Right lobe of liver (tissue), 6 donors: ENCODE results near the gene TPRG1L. TPM values are rescaled to one million over a fixed set of nuclear protein-coding genes. Genes with fewer than 3 reads are reported as not detected.
A peak's percentile ranks its signal among the peaks of the same experiment; 100 is the strongest.

Source experiments
- ATAC-seq, 4 donors: fragments of 200-7000 bp; cut with Tn5 transposase; one replicate each; pipeline ENCODE4 v1.9.1; 2020; ENCODE audit warnings: mild to moderate bottlenecking in 4 of 4, moderate library complexity in 4 of 4
- DNase-seq, 3 donors: peaks; one replicate each; pipeline ENCODE4 v3.0.0-alpha.2; 2020
- H3K27ac ChIP-seq, 3 donors: fragments of 200-600 bp; one replicate each; pipeline ENCODE4 v1.8.0; 2022
- H3K27me3 ChIP-seq, 2 donors: fragments of 200-600 bp; one replicate each; pipeline ENCODE4 v1.8.0; 2022
- H3K36me3 ChIP-seq, 4 donors: fragments of 200-600 bp; sonication (generic) in 1 of 4; one replicate each; pipeline versions ENCODE4 v1.5.1 to v1.8.0; 2017 to 2022; ENCODE audit warnings: control low read depth in 1 of 4
- H3K4me1 ChIP-seq, 4 donors: fragments of 200-600 bp; sonication (generic) in 1 of 4; one replicate each; pipeline versions ENCODE4 v1.5.1 to v1.8.0; 2017 to 2022; ENCODE audit warnings: control low read depth in 1 of 4
- H3K4me3 ChIP-seq, 3 donors: fragments of 200-600 bp; one replicate each; pipeline ENCODE4 v1.8.0; 2022
- H3K9me3 ChIP-seq, 4 donors: fragments of 200-600 bp; sonication (generic) in 1 of 4; one replicate each; pipeline versions ENCODE4 v1.5.1 to v1.8.0; 2017 to 2022; ENCODE audit warnings: control low read depth in 1 of 4
- CTCF ChIP-seq, 4 donors: fragments of 200-600 bp in 3 of 4; fragments of 450-650 bp in 1 of 4; IDR thresholded peaks; one replicate each; pipeline versions ENCODE4 v1.5.1 to v1.8.0; 2016 to 2022; ENCODE audit warnings: antibody characterized with exemption in 4 of 4, mild to moderate bottlenecking in 2 of 4
- POLR2A ChIP-seq: fragments of 450-650 bp; IDR thresholded peaks from one replicate; pipeline ENCODE4 v1.6.1; 2017; ENCODE audit warnings: antibody characterized with exemption, mild to moderate bottlenecking
- WGBS: methylation state at CpG from one replicate; pipeline ENCODE4 v1.1.6; 2018; ENCODE audit warnings: low coverage, low lambda C conversion rate; ENCODE audit not compliant: insufficient coverage; ENCODE audit errors: missing lambda C conversion rate; 5-methylcytosine and 5-hydroxymethylcytosine counted together
- intact Hi-C, 2 donors: fragments of 100-400 bp; cut with DNase I; formaldehyde crosslinking; loops; one replicate each; pipeline versions ENCODE4 v1.11.2 to v1.14.1; 2022
- total RNA-seq, 6 experiments: library from RNA; depleted of rRNA in 2 of 6; stranded (reverse); fragments of >200 nt in 2 of 6; fragmentation: NEBNext Ultra II Directional in 3 of 6; extraction: Animal tissue kit (Norgen Biotek cat#: 25700) in 3 of 6; gene quantifications; one replicate each; pipeline versions ENCODE4 v1.1.0 to v1.2.4, GENCODE V29; 2016 to 2023
- donor health status: DM: no; HTN: yes; CAD: no.
- donor health status: DM: no; HTN: no; CAD: no.
- donor health status: DM: no; HTN: no; CAD: no.
- donor health status: DM: no; HTN: yes; CAD: no.
- donor health status: DM: no; HTN: yes; CAD: no.

TPRG1L gene
- total RNA-seq, 6 experiments from 2014 or later = 42.5 to 54.6 (median 53.4) TPM

GRCh38 chr1:3644273-3644672, 19.5 kb downstream of the TPRG1L start:
- Histone ChIP-seq H3K27ac (no peak overlapping the region), H3K36me3 (peaks cover 0 to 13% (median 0%) of the 10 kb centered on the region in 4 donors), H3K4me1 (peaks cover 0 to 12% (median 0%) of the 10 kb centered on the region in 4 donors), H3K9me3 (no peaks in the 10 kb centered on the region), H3K27me3 (no peaks in the 10 kb centered on the region), H3K4me3 (no peak overlapping the region)
- WGBS = 90% methylated on average over 3 of the region's 25 CpGs
- TF ChIP-seq POLR2A = no peak
- TF ChIP-seq CTCF (IDR thresholded peaks at IDR 0.05) = no peak
- intact Hi-C loops = no loop called here
- DNase-seq (peak in 1 of 3 donors; percentile 36), ATAC-seq (no peak)

GRCh38 chr1:3645247-3645646, 20.4 kb downstream of the TPRG1L start:
- Histone ChIP-seq H3K27ac (no peak overlapping the region), H3K36me3 (peaks cover 0 to 13% (median 0%) of the 10 kb centered on the region in 4 donors), H3K4me1 (peaks cover 0 to 14% (median 0%) of the 10 kb centered on the region in 4 donors), H3K4me3 (no peak overlapping the region), H3K9me3 (no peaks in the 10 kb centered on the region), H3K27me3 (no peaks in the 10 kb centered on the region)
- 96% methylated on average over 12 of the region's 43 CpGs for WGBS
- ATAC-seq (no peak), DNase-seq (peak in 2 of 3 donors; percentile 42 to 43)
- TF ChIP-seq POLR2A = no peak
- intact Hi-C loops = no loop called here

- no peak overlapping the region for H3K4me3 ChIP-seq
- DNase-seq = peak in 2 of 3 donors; percentile 24 to 46
- peaks cover 0 to 13% (median 0%) of the 10 kb centered on the region in 4 donors for H3K36me3 ChIP-seq
- WGBS = 92% methylated on average over 27 of the region's 27 CpGs
- no peak for TF ChIP-seq POLR2A
- no peak for TF ChIP-seq CTCF (IDR thresholded peaks at IDR 0.05)
- peaks cover 4 to 5% of the 10 kb centered on the region in 2 donors for H3K27me3 ChIP-seq
- no peaks in the 10 kb centered on the region for H3K9me3 ChIP-seq
- H3K27ac ChIP-seq = no peak overlapping the region
- H3K4me1 ChIP-seq = peaks cover 0 to 14% (median 0%) of the 10 kb centered on the region in 4 donors
- no peak for ATAC-seq
- intact Hi-C loops = no loop called here
These were observed 21.0 kb downstream of the TPRG1L start for GRCh38 chr1:3645666-3646355.

DNA sequence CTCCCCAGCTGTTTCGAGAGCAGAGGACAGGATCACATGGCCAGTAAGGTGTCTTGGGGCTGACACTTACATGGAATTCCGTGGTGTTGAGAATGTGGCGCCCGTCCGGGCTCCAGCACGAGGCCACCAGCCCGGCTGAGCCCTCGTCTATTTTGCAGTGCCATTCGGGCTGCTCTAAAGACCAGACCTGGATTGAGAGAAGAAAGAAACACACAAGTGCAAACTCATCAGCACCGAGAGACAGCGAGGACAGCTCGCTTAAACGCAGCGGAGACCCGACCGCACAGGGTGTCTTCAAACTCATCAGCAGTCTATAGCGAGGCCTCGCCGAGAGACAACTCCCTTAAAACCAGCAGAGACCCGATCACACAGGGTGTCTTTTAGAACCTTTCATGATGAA, 21.8 kb downstream of the TPRG1L start:
- TF ChIP-seq POLR2A (no peak), CTCF (IDR thresholded peaks at IDR 0.05) (no peak)
- intact Hi-C loops = no loop called here
- ATAC-seq (no peak), DNase-seq (peak in 2 of 3 donors; percentile 21 to 32)
- Histone ChIP-seq H3K27ac (no peak overlapping the region), H3K9me3 (no peaks in the 10 kb centered on the region), H3K4me1 (peaks cover 0 to 15% (median 0%) of the 10 kb centered on the region in 4 donors), H3K36me3 (peaks cover 0 to 13% (median 0%) of the 10 kb centered on the region in 4 donors), H3K4me3 (no peak overlapping the region), H3K27me3 (peaks cover 10 to 13% of the 10 kb centered on the region in 2 donors)
- WGBS = 91% methylated on average over 12 of the region's 20 CpGs
